Lung (tissue), 12 donors: Measurements from ENCODE around the gene PTPRG. TPM values are rescaled to one million over a fixed set of nuclear protein-coding genes. Genes with fewer than 3 reads are reported as not detected.

ENCODE experiments used
- ATAC-seq: fragments of 200-7000 bp; cut with Tn5 transposase; one replicate; pipeline ENCODE4 v1.9.1; 2020; ENCODE audit warnings: moderate number of reproducible peaks; ENCODE audit not compliant: insufficient read depth, low FRiP score
- DNase-seq, 3 donors: peaks; one replicate each; pipeline ENCODE4 v3.0.0-alpha.2; 2013 to 2017
- H3K27ac ChIP-seq, 2 donors: one replicate each; pipeline ENCODE4 v1.5.1; 2013; ENCODE audit warnings: mild to moderate bottlenecking in 2 of 2, moderate library complexity in 2 of 2, control low read depth in 1 of 2, inconsistent platforms in 1 of 2, low read depth in 1 of 2, low read length in 1 of 2
- H3K27me3 ChIP-seq, 3 donors: one replicate each; pipeline ENCODE4 v1.5.1; 2013; ENCODE audit warnings: low read length in 2 of 3; ENCODE audit not compliant: control insufficient read depth in 3 of 3, insufficient read depth in 3 of 3
- H3K36me3 ChIP-seq, 4 donors: one replicate each; pipeline ENCODE4 v1.5.1; 2013; ENCODE audit warnings: low read length in 4 of 4, mild to moderate bottlenecking in 1 of 4, moderate library complexity in 1 of 4; ENCODE audit not compliant: control insufficient read depth in 4 of 4, insufficient read depth in 4 of 4
- H3K4me1 ChIP-seq, 5 donors: one replicate each; pipeline ENCODE4 v1.5.1; 2013; ENCODE audit warnings: low read length in 5 of 5, mild to moderate bottlenecking in 2 of 5, moderate library complexity in 1 of 5; ENCODE audit not compliant: control insufficient read depth in 5 of 5, insufficient read depth in 5 of 5
- H3K4me3 ChIP-seq: one replicate; pipeline ENCODE4 v1.5.1; 2013; ENCODE audit warnings: mild to moderate bottlenecking, control low read depth, moderate library complexity
- H3K9ac ChIP-seq, 2 donors: one replicate each; pipeline ENCODE4 v1.5.1; 2013; ENCODE audit warnings: low read length in 2 of 2, control low read depth in 1 of 2; ENCODE audit not compliant: insufficient read depth in 1 of 2
- H3K9me3 ChIP-seq, 4 donors: one replicate each; pipeline ENCODE4 v1.5.1; 2013; ENCODE audit warnings: low read length in 3 of 4, mild to moderate bottlenecking in 1 of 4, moderate library complexity in 1 of 4; ENCODE audit not compliant: control insufficient read depth in 4 of 4, insufficient read depth in 3 of 4
- CTCF ChIP-seq: IDR thresholded peaks from 2 replicates; pipeline ENCODE4 v1.5.1; 2012; ENCODE audit warnings: mild to moderate bottlenecking; ENCODE audit errors: control extremely low read depth, extremely low read depth
- WGBS, 2 donors: extraction: QIAGEN DNeasy Blood & Tissue Kit; methylation state at CpG; one replicate each; pipeline ENCODE4 v1.1.7; 2013; 5-methylcytosine and 5-hydroxymethylcytosine counted together
- polyA plus RNA-seq, 2 donors: library from polyadenylated mRNA; stranded (reverse); fragments of 200-250 nt; gene quantifications; one replicate each; pipeline ENCODE4 v1.2.1, GENCODE V29; 2013
- total RNA-seq, 2 donors: library from RNA; depleted of rRNA in 1 of 2; stranded (reverse); fragments of >200 nt in 1 of 2; gene quantifications; one replicate each; pipeline ENCODE4 v1.2.1, GENCODE V29; 2014 to 2021
- donor health status: control.
- donor health status: control.
- donor health status: Bipolar disorder and iron deficiency.
- donor health status: healthy.
- donor health status: DM: yes; HTN: yes; CAD: no.

PTPRG gene
- total and polyA plus RNA-seq, 4 donors: 8.5 to 131 (median 75.9) TPM

GRCh38 chr3:61956236-61956635 lies 394.9 kb downstream of the PTPRG start:
- H3K27me3 ChIP-seq: no peaks in the 10 kb centered on the region
- peak; percentile 22 to 69 (median 60) for DNase-seq
- peak; percentile 58 for ATAC-seq
- no peak for TF ChIP-seq CTCF
- H3K9ac ChIP-seq: no peak overlapping the region
- H3K4me3 ChIP-seq: no peak overlapping the region
- 81 to 90% methylated on average over 5 of the region's 5 CpGs for WGBS, 2 donors
- H3K4me1 ChIP-seq: peaks cover 0 to 27% (median 4%) of the 10 kb centered on the region in 5 donors
- no peaks in the 10 kb centered on the region for H3K36me3 ChIP-seq
- H3K27ac ChIP-seq: no peak overlapping the region
- H3K9me3 ChIP-seq: no peaks in the 10 kb centered on the region

DNA sequence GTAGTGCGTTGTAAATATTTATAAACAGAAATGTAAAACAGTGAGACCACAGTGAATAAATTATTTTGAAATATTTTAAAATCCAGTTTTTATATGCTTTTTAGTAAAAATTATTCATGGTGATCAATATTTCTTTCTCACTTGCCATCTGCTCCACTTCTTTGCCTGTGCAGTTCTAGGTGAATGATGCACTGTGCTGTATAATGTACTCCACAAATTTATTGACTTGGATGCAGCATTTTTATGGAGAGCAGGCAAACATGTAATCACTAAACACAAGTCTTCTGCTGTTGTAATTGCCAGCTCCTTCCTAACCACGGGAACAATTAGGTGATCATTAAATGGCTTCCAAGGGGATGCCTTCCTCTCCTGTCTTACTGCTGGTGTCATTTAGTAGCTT lies 395.9 kb downstream of the PTPRG start:
- no peak for TF ChIP-seq CTCF
- Histone ChIP-seq H3K4me1 (peaks cover 0 to 34% (median 4%) of the 10 kb centered on the region in 5 donors), H3K27me3 (no peaks in the 10 kb centered on the region), H3K4me3 (no peak overlapping the region), H3K36me3 (no peaks in the 10 kb centered on the region), H3K9me3 (no peaks in the 10 kb centered on the region), H3K27ac (no peak overlapping the region), H3K9ac (no peak overlapping the region)
- DNase-seq: no peak
- ATAC-seq: no peak
- 81 to 86% methylated on average over 2 of the region's 2 CpGs for WGBS, 2 donors

DNA sequence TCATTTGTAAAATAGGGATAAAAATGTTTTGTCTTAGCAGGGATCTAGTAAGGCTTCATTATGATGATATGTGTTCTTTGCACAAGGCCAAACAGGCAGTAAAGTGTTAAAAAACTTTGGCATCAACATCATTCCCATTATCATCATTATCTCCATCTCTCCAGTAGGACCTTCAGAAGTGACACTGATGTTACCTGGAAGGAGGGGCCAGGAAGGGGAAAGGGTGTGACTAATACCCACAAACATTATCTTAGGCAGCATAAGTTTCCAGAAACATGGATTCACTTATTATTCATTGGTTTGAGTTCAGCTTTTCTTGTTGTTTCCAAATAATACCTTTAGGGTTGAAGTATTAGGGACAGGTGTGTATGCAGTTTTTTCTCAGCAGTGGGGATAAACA lies 399.6 kb downstream of the PTPRG start:
- DNase-seq (no peak), ATAC-seq (no peak)
- no peak for TF ChIP-seq CTCF
- Histone ChIP-seq H3K4me3 (no peak overlapping the region), H3K27me3 (no peaks in the 10 kb centered on the region), H3K4me1 (peaks cover 3 to 27% (median 5%) of the 10 kb centered on the region in 5 donors), H3K27ac (no peak overlapping the region), H3K9ac (no peak overlapping the region), H3K36me3 (no peaks in the 10 kb centered on the region), H3K9me3 (no peaks in the 10 kb centered on the region)

DNA sequence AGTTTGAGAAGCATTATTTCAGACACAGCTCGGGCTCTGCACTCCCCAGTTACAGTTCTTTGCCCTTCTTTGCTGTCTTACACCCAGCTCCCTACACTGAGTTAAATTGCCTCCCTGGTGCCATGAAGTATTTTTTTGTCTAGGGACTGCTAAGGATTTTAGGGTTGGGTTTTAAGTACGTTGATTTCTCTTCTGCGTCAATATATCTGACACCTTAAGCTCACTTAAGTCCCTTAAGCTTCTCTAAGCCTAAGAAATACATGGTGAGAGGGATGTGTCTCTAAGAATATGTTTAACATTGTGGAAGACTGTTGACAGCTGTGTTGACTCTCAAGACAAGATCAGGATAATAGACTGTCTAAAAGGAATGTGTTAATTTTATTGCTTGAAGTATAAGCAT lies 400.5 kb downstream of the PTPRG start:
- DNase-seq (no peak), ATAC-seq (no peak)
- WGBS, 2 donors: 87 to 90% methylated on average over 3 of the region's 3 CpGs

More for the DNA sequence above, 400.5 kb downstream of the PTPRG start:
- Histone ChIP-seq H3K4me3 (no peak overlapping the region), H3K9me3 (no peaks in the 10 kb centered on the region), H3K4me1 (peaks cover 0 to 33% (median 2%) of the 10 kb centered on the region in 5 donors), H3K9ac (no peak overlapping the region), H3K27ac (no peak overlapping the region), H3K27me3 (no peaks in the 10 kb centered on the region), H3K36me3 (no peaks in the 10 kb centered on the region)
- TF ChIP-seq CTCF: no peak
